Naive thymus-derived CD4-positive, alpha-beta T cell (primary cell): ENCODE results near the gene SMIM38. TPM values are rescaled to one million over a fixed set of nuclear protein-coding genes. Genes with fewer than 3 reads are reported as not detected.
A peak's percentile ranks its signal among the peaks of the same experiment; 100 is the strongest.

Experiments used
- ATAC-seq: fragments of 150-1000 bp; cut with Tn5 transposase; 2 replicates; pipeline ENCODE4 v1.10.0; 2021; ENCODE audit warnings: mild to moderate bottlenecking, moderate library complexity
- CTCF ChIA-PET: fragments of 350-600 bp; sonication (Branson Sonifier 250); formaldehyde crosslinking; loops from one replicate; lab custom pipeline; 2021; ENCODE audit warnings: antibody characterized with exemption; lab: Charles Lee
- POLR2A ChIA-PET: fragments of 350-600 bp; sonication (Branson Sonifier 250); formaldehyde crosslinking; loops from one replicate; lab custom pipeline; 2021; ENCODE audit warnings: antibody characterized with exemption, inconsistent platforms; lab: Charles Lee
- DNase-seq, 9 donors: peaks; one replicate each; pipeline versions ENCODE4 v3.0.0 to v3.0.0-alpha.2; 2020 to 2022; ENCODE audit warnings: mixed read lengths in 1 of 9
- H3K27ac ChIP-seq: one replicate; pipeline ENCODE4 v1.7.0; 2013; ENCODE audit warnings: mild to moderate bottlenecking, low read depth, low read length, moderate library complexity
- H3K27me3 ChIP-seq, 2 donors: one replicate each; pipeline ENCODE4 v1.7.0; 2013; ENCODE audit warnings: low read length in 2 of 2, mild to moderate bottlenecking in 2 of 2, moderate library complexity in 2 of 2; ENCODE audit not compliant: control insufficient read depth in 2 of 2, insufficient read depth in 2 of 2
- H3K36me3 ChIP-seq, 3 experiments: 1 replicate in 2 of 3; 2 replicates in 1 of 3; pipeline ENCODE4 v1.7.0; 2013; ENCODE audit warnings: low read length in 3 of 3, mild to moderate bottlenecking in 3 of 3, moderate library complexity in 1 of 3; ENCODE audit not compliant: insufficient read depth in 3 of 3, control insufficient read depth in 2 of 3
- H3K4me1 ChIP-seq, 2 donors: one replicate each; pipeline ENCODE4 v1.7.0; 2013; ENCODE audit warnings: low read length in 2 of 2, mild to moderate bottlenecking in 2 of 2, moderate library complexity in 1 of 2; ENCODE audit not compliant: control insufficient read depth in 2 of 2, insufficient read depth in 2 of 2
- H3K4me3 ChIP-seq: 2 replicates; pipeline ENCODE4 v1.7.0; 2013; ENCODE audit warnings: mild to moderate bottlenecking, low read length
- H3K9me3 ChIP-seq, 3 experiments: 1 replicate in 2 of 3; 2 replicates in 1 of 3; pipeline ENCODE4 v1.7.0; 2013; ENCODE audit warnings: low read length in 3 of 3; ENCODE audit not compliant: control insufficient read depth in 2 of 3
- H3K27ac Mint-ChIP-seq, 9 donors: one replicate each; pipeline ENCODE4 v1.8.0; 2020 to 2022; ENCODE audit warnings: mixed read lengths in 9 of 9, mild to moderate bottlenecking in 8 of 9, moderate library complexity in 5 of 9, inconsistent platforms in 2 of 9
- H3K27me3 Mint-ChIP-seq, 5 donors: one replicate each; pipeline ENCODE4 v1.8.0; 2021 to 2022; ENCODE audit warnings: mixed read lengths in 5 of 5, mild to moderate bottlenecking in 1 of 5
- H3K36me3 Mint-ChIP-seq, 5 donors: one replicate each; pipeline ENCODE4 v1.8.0; 2020 to 2022; ENCODE audit warnings: mixed read lengths in 5 of 5, mild to moderate bottlenecking in 3 of 5, inconsistent platforms in 1 of 5
- H3K4me1 Mint-ChIP-seq, 7 donors: one replicate each; pipeline ENCODE4 v1.8.0; 2020 to 2022; ENCODE audit warnings: mixed read lengths in 7 of 7, mild to moderate bottlenecking in 3 of 7, inconsistent platforms in 1 of 7
- H3K4me3 Mint-ChIP-seq, 10 donors: one replicate each; pipeline ENCODE4 v1.8.0; 2020 to 2022; ENCODE audit warnings: mild to moderate bottlenecking in 10 of 10, mixed read lengths in 10 of 10, moderate library complexity in 6 of 10, inconsistent platforms in 2 of 10
- H3K9me3 Mint-ChIP-seq, 11 donors: one replicate each; pipeline ENCODE4 v1.8.0; 2020 to 2022; ENCODE audit warnings: mixed read lengths in 11 of 11, mild to moderate bottlenecking in 4 of 11, inconsistent platforms in 1 of 11, moderate library complexity in 1 of 11
- intact Hi-C, 2 donors: fragments of 100-400 bp; cut with micrococcal nuclease; formaldehyde crosslinking; loops; one replicate each; pipeline ENCODE4 v1.15.1; 2023
- polyA plus RNA-seq, 2 donors: library from polyadenylated mRNA; unstranded; fragments of 300-500 nt; fragmentation: Illumina TruSeq; gene quantifications; one replicate each; pipeline ENCODE4 v1.2.3, GENCODE V29; 2021
- total RNA-seq, 6 experiments: library from RNA in 5 of 6; stranded (reverse) in 5 of 6; gene quantifications; 1 replicate in 5 of 6; 2 replicates in 1 of 6; pipeline ENCODE4 v1.2.3 and lab custom pipeline; 2021 to 2026

The SMIM38 gene
- total and polyA plus RNA-seq, 7 experiments from 2014 or later: 0.13 to 0.73 (median 0.70) TPM; not detected in 2

- Histone ChIP-seq H3K27ac (no peak overlapping the region), H3K36me3 (no peaks in the 10 kb centered on the region), H3K4me3 (no peak overlapping the region), H3K9me3 (no peaks in the 10 kb centered on the region), H3K4me1 (peaks cover 0 to 5% of the 10 kb centered on the region in 2 donors), H3K27me3 (no peaks in the 10 kb centered on the region)
- H3K4me1 Mint-ChIP-seq: peaks cover 0 to 20% (median 6%) of the 10 kb centered on the region in 7 donors
- peaks cover 0 to 10% (median 7%) of the 10 kb centered on the region in 5 donors for H3K36me3 Mint-ChIP-seq
- POLR2A ChIA-PET: no interaction called here
- CTCF ChIA-PET: no interaction called here
- peaks cover 0 to 5% (median 0%) of the 10 kb centered on the region in 5 donors for H3K27me3 Mint-ChIP-seq
- H3K27ac Mint-ChIP-seq: no peak overlapping the region
- H3K4me3 Mint-ChIP-seq: no peak overlapping the region
- ATAC-seq (no peak), DNase-seq (no peak)
- peaks cover 0 to 20% (median 5%) of the 10 kb centered on the region in 11 donors for H3K9me3 Mint-ChIP-seq
- intact Hi-C loops: no loop called here
These were observed 40.4 kb downstream of the SMIM38 start for GRCh38 chr11:69195824-69196782.

GRCh38 chr11:69196783-69197169 lies 41.0 kb downstream of the SMIM38 start:
- intact Hi-C loops: no loop called here
- no peak overlapping the region for H3K27ac Mint-ChIP-seq
- ChIA-PET POLR2A (no interaction called here), CTCF (no interaction called here)
- H3K4me3 Mint-ChIP-seq: no peak overlapping the region
- peaks cover 0 to 20% (median 6%) of the 10 kb centered on the region in 7 donors for H3K4me1 Mint-ChIP-seq
- H3K9me3 Mint-ChIP-seq: peaks cover 0 to 20% (median 5%) of the 10 kb centered on the region in 11 donors
- Histone ChIP-seq H3K36me3 (no peaks in the 10 kb centered on the region), H3K27ac (no peak overlapping the region), H3K4me1 (peaks cover 0 to 5% of the 10 kb centered on the region in 2 donors), H3K4me3 (no peak overlapping the region), H3K27me3 (no peaks in the 10 kb centered on the region), H3K9me3 (no peaks in the 10 kb centered on the region)
- H3K27me3 Mint-ChIP-seq: peaks cover 0 to 5% (median 0%) of the 10 kb centered on the region in 5 donors
- ATAC-seq: no peak
- peaks cover 0 to 10% (median 7%) of the 10 kb centered on the region in 5 donors for H3K36me3 Mint-ChIP-seq
- no peak for DNase-seq

GRCh38 chr11:69198891-69199582 lies 43.3 kb downstream of the SMIM38 start:
- H3K27ac Mint-ChIP-seq: peak overlapping the region in 1 of 9 donors; percentile 47
- intact Hi-C loops: no loop called here
- peaks cover 0 to 5% (median 0%) of the 10 kb centered on the region in 5 donors for H3K27me3 Mint-ChIP-seq
- H3K36me3 Mint-ChIP-seq: peaks cover 0 to 10% (median 7%) of the 10 kb centered on the region in 5 donors
- no peaks in the 10 kb centered on the region for H3K9me3 ChIP-seq
- no peak for DNase-seq
- POLR2A ChIA-PET: no interaction called here
- no peak overlapping the region for H3K27ac ChIP-seq
- CTCF ChIA-PET: interaction anchor here (0.8 kb wide), 1 partner anchor 18 kb away, joined by 7 read pairs; no protein-coding TSS in a partner anchor
- no peaks in the 10 kb centered on the region for H3K27me3 ChIP-seq
- no peak for ATAC-seq
- peak overlapping the region in 1 of 10 donors; percentile 45 for H3K4me3 Mint-ChIP-seq
- peaks cover 0 to 20% (median 5%) of the 10 kb centered on the region in 11 donors for H3K9me3 Mint-ChIP-seq
- H3K36me3 ChIP-seq: no peaks in the 10 kb centered on the region
- H3K4me1 ChIP-seq: no peaks in the 10 kb centered on the region
- peaks cover 0 to 13% (median 3%) of the 10 kb centered on the region in 7 donors for H3K4me1 Mint-ChIP-seq
- H3K4me3 ChIP-seq: no peak overlapping the region

GRCh38 chr11:69199583-69200315 lies 44.0 kb downstream of the SMIM38 start:
- no peak for DNase-seq

GRCh38 chr11:69200331-69201065 lies 44.8 kb downstream of the SMIM38 start:
- Mint-ChIP-seq H3K27me3 (peaks cover 0 to 5% (median 0%) of the 10 kb centered on the region in 5 donors), H3K4me1 (peaks cover 0 to 13% (median 0%) of the 10 kb centered on the region in 7 donors), H3K9me3 (peaks cover 0 to 9% (median 0%) of the 10 kb centered on the region in 11 donors), H3K4me3 (no peak overlapping the region), H3K27ac (no peak overlapping the region), H3K36me3 (peaks cover 0 to 5% (median 0%) of the 10 kb centered on the region in 5 donors)
- ChIA-PET POLR2A (no interaction called here), CTCF (interaction anchor here (0.7 kb wide), 1 partner anchor 473 kb away, joined by 5 read pairs; no protein-coding TSS in a partner anchor)
- intact Hi-C loops: no loop called here
- no peak overlapping the region for H3K27ac ChIP-seq
- H3K9me3 ChIP-seq: no peaks in the 10 kb centered on the region
- no peaks in the 10 kb centered on the region for H3K4me1 ChIP-seq
- no peaks in the 10 kb centered on the region for H3K36me3 ChIP-seq
- no peak overlapping the region for H3K4me3 ChIP-seq
- no peak for DNase-seq
- H3K27me3 ChIP-seq: no peaks in the 10 kb centered on the region
- ATAC-seq: no peak

More at GRCh38 chr11:69199583-69200315, 44.0 kb downstream of the SMIM38 start:
- Mint-ChIP-seq H3K4me3 (no peak overlapping the region), H3K27ac (no peak overlapping the region), H3K4me1 (peaks cover 0 to 13% (median under 1%) of the 10 kb centered on the region in 7 donors), H3K36me3 (peaks cover 0 to 5% (median 1%) of the 10 kb centered on the region in 5 donors), H3K27me3 (peaks cover 0 to 5% (median 0%) of the 10 kb centered on the region in 5 donors), H3K9me3 (peaks cover 0 to 13% (median 1%) of the 10 kb centered on the region in 11 donors)
- Histone ChIP-seq H3K4me3 (no peak overlapping the region), H3K9me3 (no peaks in the 10 kb centered on the region), H3K4me1 (no peaks in the 10 kb centered on the region), H3K27ac (no peak overlapping the region), H3K36me3 (no peaks in the 10 kb centered on the region), H3K27me3 (no peaks in the 10 kb centered on the region)
- no peak for ATAC-seq
- intact Hi-C loops: no loop called here
- ChIA-PET POLR2A (no interaction called here), CTCF (interaction anchor here (0.7 to 0.8 kb wide), 2 partner anchors 19 to 472 kb away, joined by 5 to 7 read pairs; no protein-coding TSS in a partner anchor)
